ENCODE data around the gene HSPB7. TPM values are rescaled to one million over a fixed set of nuclear protein-coding genes. Genes with fewer than 3 reads are reported as not detected.

Gene HSPB7
- total and polyA plus RNA-seq, 2 donors (not counting 1 experiment from before 2014, with no cell fraction given) = 4.5 to 10.1 TPM

DNA sequence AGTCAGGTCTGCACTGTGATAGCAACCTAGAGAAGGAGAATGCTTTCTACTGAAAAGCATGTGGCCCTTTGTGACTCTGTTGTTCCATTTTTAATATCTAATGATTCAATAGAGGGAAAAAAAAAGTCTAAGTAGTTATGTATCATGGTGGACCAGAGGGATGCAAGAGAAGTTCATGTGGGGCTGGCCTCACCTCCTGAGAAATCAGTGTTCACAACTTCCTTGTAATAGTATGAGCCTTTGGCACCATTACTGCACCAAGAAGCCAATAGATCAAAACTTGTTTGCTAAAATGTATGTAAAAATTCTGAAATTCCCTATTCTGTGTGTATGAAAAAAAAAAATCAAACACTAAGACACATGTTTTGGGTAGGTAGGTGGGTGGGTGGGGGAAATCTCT lies 46.9 kb downstream of the HSPB7 start:
- H4K20me1 ChIP-seq (ENCODE audit: control insufficient read depth, extremely low read depth, insufficient read depth, low read length) = no peaks in the 10 kb centered on the region
- DNase-seq (ENCODE audit: low read depth in 2 of 2) = no peak
- H3K27me3 ChIP-seq (ENCODE audit: control insufficient read depth, insufficient read depth, low read length) = no peaks in the 10 kb centered on the region
- peaks cover 24% of the 10 kb centered on the region for H3K36me3 ChIP-seq (ENCODE audit: control insufficient read depth, insufficient read depth, low read length)
- H3K79me2 ChIP-seq (ENCODE audit: control insufficient read depth, insufficient read depth, low read length) = peaks cover 76% of the 10 kb centered on the region
- H2AFZ ChIP-seq (ENCODE audit: low read length) = no peak overlapping the region
- H3K4me1 ChIP-seq (ENCODE audit: control insufficient read depth, extremely low read depth, insufficient read depth, low read length) = peaks cover 9% of the 10 kb centered on the region
- H3K4me2 ChIP-seq (ENCODE audit: extremely low read depth, insufficient read depth, low read length) = no peak overlapping the region
- H3K27ac ChIP-seq (ENCODE audit: insufficient read depth, low read length) = no peak overlapping the region
- H3K9ac ChIP-seq (ENCODE audit: insufficient read depth, low read length) = no peak overlapping the region
- TF ChIP-seq, protein P1, sequence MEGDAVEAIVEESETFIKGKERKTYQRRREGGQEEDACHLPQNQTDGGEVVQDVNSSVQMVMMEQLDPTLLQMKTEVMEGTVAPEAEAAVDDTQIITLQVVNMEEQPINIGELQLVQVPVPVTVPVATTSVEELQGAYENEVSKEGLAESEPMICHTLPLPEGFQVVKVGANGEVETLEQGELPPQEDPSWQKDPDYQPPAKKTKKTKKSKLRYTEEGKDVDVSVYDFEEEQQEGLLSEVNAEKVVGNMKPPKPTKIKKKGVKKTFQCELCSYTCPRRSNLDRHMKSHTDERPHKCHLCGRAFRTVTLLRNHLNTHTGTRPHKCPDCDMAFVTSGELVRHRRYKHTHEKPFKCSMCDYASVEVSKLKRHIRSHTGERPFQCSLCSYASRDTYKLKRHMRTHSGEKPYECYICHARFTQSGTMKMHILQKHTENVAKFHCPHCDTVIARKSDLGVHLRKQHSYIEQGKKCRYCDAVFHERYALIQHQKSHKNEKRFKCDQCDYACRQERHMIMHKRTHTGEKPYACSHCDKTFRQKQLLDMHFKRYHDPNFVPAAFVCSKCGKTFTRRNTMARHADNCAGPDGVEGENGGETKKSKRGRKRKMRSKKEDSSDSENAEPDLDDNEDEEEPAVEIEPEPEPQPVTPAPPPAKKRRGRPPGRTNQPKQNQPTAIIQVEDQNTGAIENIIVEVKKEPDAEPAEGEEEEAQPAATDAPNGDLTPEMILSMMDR (conservative IDR thresholded peaks at IDR 0.05 in 1 of 2, IDR thresholded peaks at IDR 0.05 in 1 of 2; ENCODE audit: low read depth in 1 of 2, low read length in 2 of 2) = no peak
- TF ChIP-seq EZH2 (IDR thresholded peaks at IDR 0.05; ENCODE audit: low read length, missing control alignments) = no peak
- H3K4me3 ChIP-seq (replicated peaks in 1 of 4; ENCODE audit: control extremely low read depth in 1 of 4, insufficient read depth in 1 of 4, low read depth in 3 of 4, low read length in 4 of 4) = no peak overlapping the region
- H3K9me3 ChIP-seq (ENCODE audit: control insufficient read depth, insufficient read depth, low read depth, low read length) = no peaks in the 10 kb centered on the region

- Histone ChIP-seq H3K4me1 (ENCODE audit: control insufficient read depth, extremely low read depth, insufficient read depth, low read length) (peaks cover 17% of the 10 kb centered on the region), H3K79me2 (ENCODE audit: control insufficient read depth, insufficient read depth, low read length) (peaks cover 72% of the 10 kb centered on the region), H3K9me3 (ENCODE audit: control insufficient read depth, insufficient read depth, low read depth, low read length) (no peaks in the 10 kb centered on the region), H3K4me2 (ENCODE audit: extremely low read depth, insufficient read depth, low read length) (no peak overlapping the region), H2AFZ (ENCODE audit: low read length) (no peak overlapping the region), H3K9ac (ENCODE audit: insufficient read depth, low read length) (no peak overlapping the region), H3K36me3 (ENCODE audit: control insufficient read depth, insufficient read depth, low read length) (peaks cover 24% of the 10 kb centered on the region), H3K4me3 (replicated peaks in 1 of 4; ENCODE audit: control extremely low read depth in 1 of 4, insufficient read depth in 1 of 4, low read depth in 3 of 4, low read length in 4 of 4) (no peak overlapping the region), H4K20me1 (ENCODE audit: control insufficient read depth, extremely low read depth, insufficient read depth, low read length) (no peaks in the 10 kb centered on the region), H3K27ac (ENCODE audit: insufficient read depth, low read length) (no peak overlapping the region), H3K27me3 (ENCODE audit: control insufficient read depth, insufficient read depth, low read length) (no peaks in the 10 kb centered on the region)
- no peak for DNase-seq (ENCODE audit: low read depth in 2 of 2)
- TF ChIP-seq, protein P1 (conservative IDR thresholded peaks at IDR 0.05 in 1 of 2, IDR thresholded peaks at IDR 0.05 in 1 of 2; ENCODE audit: low read depth in 1 of 2, low read length in 2 of 2) = no peak
- no peak for TF ChIP-seq EZH2 (IDR thresholded peaks at IDR 0.05; ENCODE audit: low read length, missing control alignments)
Measured at GRCh38 chr1:15969321-15969880, 48.4 kb downstream of the HSPB7 start.

GRCh38 chr1:15968172-15968571 lies 49.7 kb downstream of the HSPB7 start:
- Histone ChIP-seq H4K20me1 (ENCODE audit: control insufficient read depth, extremely low read depth, insufficient read depth, low read length) (no peaks in the 10 kb centered on the region), H3K36me3 (ENCODE audit: control insufficient read depth, insufficient read depth, low read length) (peaks cover 23% of the 10 kb centered on the region), H3K27ac (ENCODE audit: insufficient read depth, low read length) (no peak overlapping the region), H3K4me3 (replicated peaks in 1 of 4; ENCODE audit: control extremely low read depth in 1 of 4, insufficient read depth in 1 of 4, low read depth in 3 of 4, low read length in 4 of 4) (no peak overlapping the region), H3K4me2 (ENCODE audit: extremely low read depth, insufficient read depth, low read length) (no peak overlapping the region), H3K79me2 (ENCODE audit: control insufficient read depth, insufficient read depth, low read length) (peaks cover 73% of the 10 kb centered on the region), H3K9me3 (ENCODE audit: control insufficient read depth, insufficient read depth, low read depth, low read length) (no peaks in the 10 kb centered on the region), H3K27me3 (ENCODE audit: control insufficient read depth, insufficient read depth, low read length) (no peaks in the 10 kb centered on the region), H3K4me1 (ENCODE audit: control insufficient read depth, extremely low read depth, insufficient read depth, low read length) (peaks cover 23% of the 10 kb centered on the region), H3K9ac (ENCODE audit: insufficient read depth, low read length) (no peak overlapping the region), H2AFZ (ENCODE audit: low read length) (no peak overlapping the region)
- no peak for DNase-seq (ENCODE audit: low read depth in 2 of 2)
- TF ChIP-seq EZH2 (IDR thresholded peaks at IDR 0.05; ENCODE audit: low read length, missing control alignments) = no peak
- TF ChIP-seq, protein P1 (conservative IDR thresholded peaks at IDR 0.05 in 1 of 2, IDR thresholded peaks at IDR 0.05 in 1 of 2; ENCODE audit: low read depth in 1 of 2, low read length in 2 of 2) = no peak

Measured in fibroblast of lung (primary cell).